Measurements from ENCODE around the gene RPS6KA5.

The RPS6KA5 gene

GRCh38 chr14:91075553-91075952 is 15.1 kb upstream of the RPS6KA5 start:
- no peak for DNase-seq
- Histone ChIP-seq H3K4me3 (ENCODE audit: low read depth, low read length) (no peak overlapping the region), H3K27ac (no peak overlapping the region), H3K9me3 (ENCODE audit: severe bottlenecking) (no peaks in the 10 kb centered on the region), H3K27me3 (ENCODE audit: insufficient read depth, low read depth, severe bottlenecking) (no peaks in the 10 kb centered on the region), H3K36me3 (no peaks in the 10 kb centered on the region)
- TF ChIP-seq, protein P1, sequence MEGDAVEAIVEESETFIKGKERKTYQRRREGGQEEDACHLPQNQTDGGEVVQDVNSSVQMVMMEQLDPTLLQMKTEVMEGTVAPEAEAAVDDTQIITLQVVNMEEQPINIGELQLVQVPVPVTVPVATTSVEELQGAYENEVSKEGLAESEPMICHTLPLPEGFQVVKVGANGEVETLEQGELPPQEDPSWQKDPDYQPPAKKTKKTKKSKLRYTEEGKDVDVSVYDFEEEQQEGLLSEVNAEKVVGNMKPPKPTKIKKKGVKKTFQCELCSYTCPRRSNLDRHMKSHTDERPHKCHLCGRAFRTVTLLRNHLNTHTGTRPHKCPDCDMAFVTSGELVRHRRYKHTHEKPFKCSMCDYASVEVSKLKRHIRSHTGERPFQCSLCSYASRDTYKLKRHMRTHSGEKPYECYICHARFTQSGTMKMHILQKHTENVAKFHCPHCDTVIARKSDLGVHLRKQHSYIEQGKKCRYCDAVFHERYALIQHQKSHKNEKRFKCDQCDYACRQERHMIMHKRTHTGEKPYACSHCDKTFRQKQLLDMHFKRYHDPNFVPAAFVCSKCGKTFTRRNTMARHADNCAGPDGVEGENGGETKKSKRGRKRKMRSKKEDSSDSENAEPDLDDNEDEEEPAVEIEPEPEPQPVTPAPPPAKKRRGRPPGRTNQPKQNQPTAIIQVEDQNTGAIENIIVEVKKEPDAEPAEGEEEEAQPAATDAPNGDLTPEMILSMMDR (IDR thresholded peaks at IDR 0.05; ENCODE audit: low read depth, low read length) = no peak

GRCh38 chr14:91070572-91070971 is 10.1 kb upstream of the RPS6KA5 start:
- no peaks in the 10 kb centered on the region for H3K27me3 ChIP-seq (ENCODE audit: insufficient read depth, low read depth, severe bottlenecking)
- DNase-seq = no peak
- TF ChIP-seq, protein P1 (IDR thresholded peaks at IDR 0.05; ENCODE audit: low read depth, low read length) = no peak
- H3K4me3 ChIP-seq (ENCODE audit: low read depth, low read length) = no peak overlapping the region
- no peaks in the 10 kb centered on the region for H3K9me3 ChIP-seq (ENCODE audit: severe bottlenecking)
- H3K36me3 ChIP-seq = no peaks in the 10 kb centered on the region
- H3K27ac ChIP-seq = no peak overlapping the region

DNA sequence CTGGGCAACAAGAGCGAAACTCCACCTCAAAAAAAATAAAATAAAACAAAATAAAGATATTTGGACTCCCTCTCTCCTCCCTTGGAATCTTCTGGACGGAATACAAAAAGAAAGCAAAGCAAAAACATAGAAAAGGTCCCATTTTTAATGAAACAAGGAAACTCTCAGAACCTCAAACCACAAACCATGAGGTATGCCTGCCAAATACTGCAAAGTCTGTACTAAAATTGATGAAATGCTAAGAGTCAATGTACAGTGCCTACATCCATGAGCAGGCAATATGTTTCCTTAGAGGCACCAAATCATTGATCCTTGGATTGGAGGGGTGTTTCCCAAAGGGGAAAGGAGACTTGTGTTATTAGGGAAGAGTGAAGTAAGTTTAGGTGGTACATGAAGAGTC is 8.2 kb upstream of the RPS6KA5 start:
- Histone ChIP-seq H3K27me3 (ENCODE audit: insufficient read depth, low read depth, severe bottlenecking) (no peaks in the 10 kb centered on the region), H3K9me3 (ENCODE audit: severe bottlenecking) (no peaks in the 10 kb centered on the region), H3K36me3 (no peaks in the 10 kb centered on the region), H3K4me3 (ENCODE audit: low read depth, low read length) (no peak overlapping the region), H3K27ac (no peak overlapping the region)
- TF ChIP-seq, protein P1 (IDR thresholded peaks at IDR 0.05; ENCODE audit: low read depth, low read length) = no peak
- DNase-seq = no peak

DNA sequence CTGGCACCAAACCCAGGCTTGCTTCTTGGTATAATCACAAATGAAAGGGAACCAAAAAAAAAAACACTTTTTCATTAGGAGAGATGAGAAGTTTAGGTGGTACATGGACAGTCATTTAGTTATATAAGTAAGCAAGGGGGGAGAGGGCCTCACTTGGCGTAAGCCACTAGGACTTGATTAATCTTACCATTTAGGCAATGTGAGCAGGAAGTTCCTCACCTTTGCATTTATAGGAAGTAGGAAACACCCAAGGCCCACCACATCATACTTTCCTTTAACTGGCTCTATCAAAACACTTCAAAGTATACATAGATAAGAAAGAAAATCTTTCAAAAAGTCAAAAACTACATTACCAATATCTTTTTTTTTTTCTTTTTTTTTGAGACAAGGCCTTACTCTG is 6.7 kb upstream of the RPS6KA5 start:
- no peaks in the 10 kb centered on the region for H3K9me3 ChIP-seq (ENCODE audit: severe bottlenecking)
- no peak overlapping the region for H3K27ac ChIP-seq
- TF ChIP-seq, protein P1 (IDR thresholded peaks at IDR 0.05; ENCODE audit: low read depth, low read length) = no peak
- DNase-seq = no peak
- H3K27me3 ChIP-seq (ENCODE audit: insufficient read depth, low read depth, severe bottlenecking) = no peaks in the 10 kb centered on the region
- H3K4me3 ChIP-seq (ENCODE audit: low read depth, low read length) = no peak overlapping the region
- no peaks in the 10 kb centered on the region for H3K36me3 ChIP-seq

GRCh38 chr14:91065266-91065665 is 4.8 kb upstream of the RPS6KA5 start:
- no peak overlapping the region for H3K27ac ChIP-seq
- no peak overlapping the region for H3K4me3 ChIP-seq (ENCODE audit: low read depth, low read length)
- no peaks in the 10 kb centered on the region for H3K9me3 ChIP-seq (ENCODE audit: severe bottlenecking)
- no peaks in the 10 kb centered on the region for H3K27me3 ChIP-seq (ENCODE audit: insufficient read depth, low read depth, severe bottlenecking)
- peaks cover 2% of the 10 kb centered on the region for H3K36me3 ChIP-seq
- no peak for DNase-seq
- TF ChIP-seq, protein P1 (IDR thresholded peaks at IDR 0.05; ENCODE audit: low read depth, low read length) = no peak

DNA sequence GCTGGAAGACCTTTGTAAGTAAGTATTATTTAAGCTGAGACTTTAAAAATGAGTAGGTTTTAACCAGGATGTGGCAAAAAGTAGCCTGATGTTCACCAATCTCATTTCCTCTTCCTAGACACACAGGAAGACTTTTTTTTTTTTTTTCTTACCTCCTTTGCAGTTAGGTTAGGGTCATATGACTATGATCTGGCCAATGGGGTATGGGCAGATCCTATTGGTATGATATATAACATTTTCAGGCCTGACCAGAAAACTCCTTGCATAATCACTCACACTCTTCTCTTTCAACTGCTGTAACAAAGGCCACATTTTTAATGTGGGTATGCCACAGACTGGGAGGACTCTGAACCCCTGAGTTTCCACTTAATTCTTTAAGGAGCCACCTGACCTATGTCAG is 2.7 kb upstream of the RPS6KA5 start:
- H3K9me3 ChIP-seq (ENCODE audit: severe bottlenecking) = no peaks in the 10 kb centered on the region
- no peak overlapping the region for H3K27ac ChIP-seq
- H3K4me3 ChIP-seq (ENCODE audit: low read depth, low read length) = no peak overlapping the region
- H3K36me3 ChIP-seq = peaks cover 3% of the 10 kb centered on the region
- TF ChIP-seq, protein P1 (IDR thresholded peaks at IDR 0.05; ENCODE audit: low read depth, low read length) = no peak
- H3K27me3 ChIP-seq (ENCODE audit: insufficient read depth, low read depth, severe bottlenecking) = no peaks in the 10 kb centered on the region
- no peak for DNase-seq

All from WERI-Rb-1 (cell line).